ENCODE measurements around the gene CACNA1C. TPM values are rescaled to one million over a fixed set of nuclear protein-coding genes. Genes with fewer than 3 reads are reported as not detected.

The CACNA1C gene
- total RNA-seq, 1 experiment from 2014 or later, result 1.1 TPM

DNA sequence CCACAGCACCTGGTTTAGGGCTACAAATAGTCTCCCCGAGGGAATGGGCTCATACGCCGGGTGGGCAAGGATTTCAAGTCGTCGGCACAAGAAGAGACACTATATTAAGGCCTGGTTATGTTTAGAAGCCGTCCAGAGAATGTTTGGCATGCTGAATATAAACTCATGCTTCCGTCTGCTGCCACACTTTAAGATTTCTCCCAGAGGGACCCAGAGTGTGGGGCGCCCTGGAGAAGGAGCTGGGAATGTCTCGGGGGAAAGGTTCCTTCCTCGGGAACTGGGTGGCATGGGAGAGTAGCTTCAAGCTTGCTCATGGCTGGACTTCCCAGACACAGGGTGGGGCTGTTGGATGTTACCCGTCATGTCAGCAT lies 295.7 kb downstream of the CACNA1C start:
- H2AK5ac ChIP-seq (ENCODE audit: insufficient read length, low read length), result no peak overlapping the region
- H4K5ac ChIP-seq (ENCODE audit: insufficient read length, low read depth, low read length), result no peak overlapping the region
- H2BK12ac ChIP-seq (ENCODE audit: insufficient read length, low read depth, low read length), result no peak overlapping the region
- no peak overlapping the region for H3K14ac ChIP-seq (ENCODE audit: insufficient read depth, low read length)
- H3K4me2 ChIP-seq (ENCODE audit: insufficient read depth, insufficient read length, low read length), result no peak overlapping the region
- no peaks in the 10 kb centered on the region for H3K79me2 ChIP-seq (ENCODE audit: insufficient read depth, low read length)
- no peak overlapping the region for H3K4ac ChIP-seq (ENCODE audit: low read depth, low read length)
- no peaks in the 10 kb centered on the region for H3K23me2 ChIP-seq (ENCODE audit: insufficient read length, low read depth, low read length, poor library complexity, severe bottlenecking)
- no peaks in the 10 kb centered on the region for H3K9me3 ChIP-seq (ENCODE audit: control insufficient read depth, low read depth, low read length)
- peaks cover 24 to 26% of the 10 kb centered on the region in 2 experiments for H3K4me1 Mint-ChIP-seq
- no peak overlapping the region for H4K91ac ChIP-seq (ENCODE audit: insufficient read length, low read depth, low read length)
- no peak overlapping the region for H3K9ac ChIP-seq (ENCODE audit: extremely low read depth, insufficient read length, low read length)
- no peak overlapping the region for H3K4me3 Mint-ChIP-seq
- no peaks in the 10 kb centered on the region for H3K27me3 ChIP-seq (ENCODE audit: insufficient read depth, low read length)
- no peak overlapping the region for H2BK5ac ChIP-seq (ENCODE audit: insufficient read length, low read length)
- H2AFZ ChIP-seq (ENCODE audit: low read length), result no peak overlapping the region
- H3T11ph ChIP-seq (ENCODE audit: low read length), result no peak overlapping the region
- no peak overlapping the region for H4K8ac ChIP-seq (replicated peaks; ENCODE audit: insufficient read length, low read depth, low read length)
- no peaks in the 10 kb centered on the region for H4K20me1 ChIP-seq (ENCODE audit: control insufficient read depth, insufficient read depth, insufficient read length)
- H3K36me3 Mint-ChIP-seq (ENCODE audit: insufficient read depth in 1 of 3, low read depth in 3 of 3), result no peaks in the 10 kb centered on the region
- no peak overlapping the region for H2BK120ac ChIP-seq (ENCODE audit: low read depth, low read length, poor library complexity, severe bottlenecking)
- DNase-seq, result no peak
- H3K27ac ChIP-seq (ENCODE audit: insufficient read length, low read depth, low read length), result no peak overlapping the region
- no peak overlapping the region for H3K27ac Mint-ChIP-seq
- no peaks in the 10 kb centered on the region for H3K79me1 ChIP-seq (ENCODE audit: insufficient read depth, low read depth, low read length, poor library complexity, severe bottlenecking)
- TF ChIP-seq, protein P1, sequence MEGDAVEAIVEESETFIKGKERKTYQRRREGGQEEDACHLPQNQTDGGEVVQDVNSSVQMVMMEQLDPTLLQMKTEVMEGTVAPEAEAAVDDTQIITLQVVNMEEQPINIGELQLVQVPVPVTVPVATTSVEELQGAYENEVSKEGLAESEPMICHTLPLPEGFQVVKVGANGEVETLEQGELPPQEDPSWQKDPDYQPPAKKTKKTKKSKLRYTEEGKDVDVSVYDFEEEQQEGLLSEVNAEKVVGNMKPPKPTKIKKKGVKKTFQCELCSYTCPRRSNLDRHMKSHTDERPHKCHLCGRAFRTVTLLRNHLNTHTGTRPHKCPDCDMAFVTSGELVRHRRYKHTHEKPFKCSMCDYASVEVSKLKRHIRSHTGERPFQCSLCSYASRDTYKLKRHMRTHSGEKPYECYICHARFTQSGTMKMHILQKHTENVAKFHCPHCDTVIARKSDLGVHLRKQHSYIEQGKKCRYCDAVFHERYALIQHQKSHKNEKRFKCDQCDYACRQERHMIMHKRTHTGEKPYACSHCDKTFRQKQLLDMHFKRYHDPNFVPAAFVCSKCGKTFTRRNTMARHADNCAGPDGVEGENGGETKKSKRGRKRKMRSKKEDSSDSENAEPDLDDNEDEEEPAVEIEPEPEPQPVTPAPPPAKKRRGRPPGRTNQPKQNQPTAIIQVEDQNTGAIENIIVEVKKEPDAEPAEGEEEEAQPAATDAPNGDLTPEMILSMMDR (conservative IDR thresholded peaks at IDR 0.05), result no peak
- no peak overlapping the region for H3K18ac ChIP-seq (ENCODE audit: insufficient read length, low read depth, low read length)
- H3K56ac ChIP-seq (ENCODE audit: insufficient read length, low read depth, low read length), result no peak overlapping the region
- H3K9me3 Mint-ChIP-seq, result no peaks in the 10 kb centered on the region
- H3K27me3 Mint-ChIP-seq (ENCODE audit: low read depth), result peaks cover 2% of the 10 kb centered on the region
- H2BK20ac ChIP-seq (ENCODE audit: low read depth, low read length, poor library complexity, severe bottlenecking), result no peak overlapping the region
- peaks cover 11% of the 10 kb centered on the region; the same call in 1 of the 2 replicates for H3K4me1 ChIP-seq (ENCODE audit: insufficient read depth, low read length)
- no peak overlapping the region for H2BK15ac ChIP-seq (ENCODE audit: low read depth, low read length)
- no CpG with 5 or more reads among the region's 11 CpGs for WGBS (ENCODE audit: extremely low coverage, insufficient read length, low lambda C conversion rate)
- H3K23ac ChIP-seq (ENCODE audit: insufficient read length, low read depth, low read length), result no peak overlapping the region

Data from H9 (cell line).